HG03520 (cell line): ENCODE results near the gene ITGB5.
"Not testable (repeated sequence)": the region's sequence is repeated elsewhere in the genome, so short reads cannot be mapped to it uniquely, and the experiment has no call there.

ENCODE experiments used
- ATAC-seq: cut with Tn5 transposase; IDR thresholded peaks from one replicate; pipeline ENCODE4 v1.9.1; 2021; ENCODE audit warnings: mild to moderate bottlenecking, moderate library complexity; ENCODE audit not compliant: unreplicated experiment

Gene ITGB5

DNA sequence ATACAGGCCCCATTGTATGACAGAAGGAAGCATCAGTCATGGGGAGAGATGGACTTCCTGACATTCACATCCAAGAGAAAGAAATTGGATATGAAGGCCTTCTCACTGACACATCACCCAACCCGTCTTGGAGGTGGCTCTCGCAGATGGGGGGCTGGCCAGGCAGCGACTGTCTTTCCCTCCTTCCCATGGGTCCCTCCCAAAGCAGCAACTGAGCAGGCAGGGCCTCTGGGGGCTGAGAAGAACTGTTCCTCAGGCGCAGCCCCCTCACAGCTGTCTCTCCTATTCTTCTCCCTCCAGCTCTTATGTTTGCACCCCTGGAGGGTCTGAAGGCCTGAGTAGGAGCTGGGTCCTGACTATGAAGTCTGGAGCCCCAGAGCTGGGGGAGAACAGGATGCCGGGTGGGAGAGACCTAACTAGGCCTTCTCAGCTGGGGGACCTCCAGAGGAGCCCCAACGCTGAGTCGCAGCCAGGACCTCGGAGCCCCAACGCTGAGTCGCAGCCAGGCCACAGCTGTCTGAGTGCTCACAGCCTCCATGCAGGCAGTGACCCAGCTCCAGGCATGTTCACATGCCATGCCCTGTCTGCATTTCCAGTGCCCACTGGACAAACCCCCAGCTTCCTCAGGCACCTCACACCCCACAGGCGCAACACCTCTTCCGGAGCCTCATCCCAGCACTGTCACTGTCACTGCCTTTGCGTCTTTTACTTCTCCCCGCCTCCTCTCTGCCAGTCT lies 127.3 kb downstream of the ITGB5 start:
- no peak for ATAC-seq

DNA sequence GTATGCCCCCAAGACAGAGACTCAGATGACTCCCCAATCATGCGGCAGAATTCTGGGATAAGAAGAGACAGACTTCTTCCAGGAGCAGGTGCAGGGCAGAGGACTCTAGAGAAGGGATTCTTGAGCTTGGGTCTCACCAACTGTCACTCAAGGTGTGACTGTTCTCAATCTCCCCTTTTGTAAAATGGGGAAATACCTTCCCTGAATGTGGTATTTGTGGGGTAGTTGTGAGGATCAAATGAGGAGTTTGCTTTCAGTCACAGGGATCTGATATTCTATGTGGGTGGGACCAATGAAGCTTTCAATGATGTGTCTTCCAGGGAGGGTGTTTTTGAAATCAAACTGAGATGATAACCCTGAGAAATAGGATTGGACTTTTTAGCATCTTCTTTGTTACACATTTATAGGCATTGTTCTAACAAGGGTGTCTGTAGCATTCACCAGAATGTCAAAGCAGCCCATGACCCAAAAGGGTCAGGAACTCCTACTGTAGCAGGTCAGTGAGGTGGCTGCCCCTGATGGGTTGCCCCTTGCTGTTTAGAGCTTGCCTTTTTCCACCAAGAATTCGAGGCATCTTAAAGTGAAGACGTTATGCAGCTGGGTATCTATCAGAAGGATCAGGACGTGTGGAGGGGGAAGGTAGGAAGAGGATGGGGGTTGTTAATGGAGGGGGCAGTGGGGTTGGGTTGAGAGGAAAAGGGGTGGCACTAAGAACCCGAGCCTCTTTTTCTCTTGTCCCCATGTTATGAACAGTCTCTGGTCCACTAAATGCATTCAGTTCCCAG lies 128.1 kb downstream of the ITGB5 start:
- no peak for ATAC-seq

DNA sequence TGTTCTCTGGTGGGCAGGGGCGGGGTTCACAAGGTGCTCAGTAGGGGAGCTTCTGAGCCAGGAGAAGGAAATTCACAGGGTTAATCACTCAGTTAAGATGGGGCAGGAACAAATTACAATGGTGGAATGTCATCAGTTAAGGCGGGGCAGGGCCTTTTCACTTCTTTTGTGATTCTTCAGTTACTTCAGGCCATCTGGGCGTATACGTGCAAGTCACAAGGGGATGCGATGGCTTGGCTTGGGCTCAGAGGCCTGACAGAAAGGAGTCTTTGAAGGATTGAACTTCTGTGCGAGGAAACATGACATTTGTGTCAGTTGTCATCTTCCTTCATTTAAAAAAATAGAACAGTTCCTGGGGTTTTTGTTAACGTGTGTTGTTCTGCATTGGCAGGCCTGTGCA lies 129.2 kb downstream of the ITGB5 start:
- ATAC-seq: not testable (repeated sequence)

DNA sequence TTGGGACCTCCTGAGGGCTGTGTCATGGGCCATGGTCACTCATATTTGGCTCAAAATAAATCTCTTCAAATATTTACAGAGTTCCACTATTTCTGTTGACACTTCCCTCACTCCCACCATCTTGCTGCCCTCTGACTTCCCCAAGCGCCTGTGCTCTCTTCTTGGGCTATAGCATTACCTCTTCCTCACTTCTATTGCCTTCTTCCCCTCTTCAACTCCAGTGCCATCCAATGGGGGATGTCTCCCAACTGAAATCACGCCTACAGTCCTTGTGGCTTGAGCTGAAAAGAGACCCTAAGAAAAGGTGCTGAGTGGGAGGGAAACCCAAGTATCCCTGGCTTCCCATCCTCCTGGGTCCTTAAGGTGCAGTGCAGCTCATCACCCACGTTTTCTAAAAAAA lies 135.1 kb downstream of the ITGB5 start:
- no peak for ATAC-seq

DNA sequence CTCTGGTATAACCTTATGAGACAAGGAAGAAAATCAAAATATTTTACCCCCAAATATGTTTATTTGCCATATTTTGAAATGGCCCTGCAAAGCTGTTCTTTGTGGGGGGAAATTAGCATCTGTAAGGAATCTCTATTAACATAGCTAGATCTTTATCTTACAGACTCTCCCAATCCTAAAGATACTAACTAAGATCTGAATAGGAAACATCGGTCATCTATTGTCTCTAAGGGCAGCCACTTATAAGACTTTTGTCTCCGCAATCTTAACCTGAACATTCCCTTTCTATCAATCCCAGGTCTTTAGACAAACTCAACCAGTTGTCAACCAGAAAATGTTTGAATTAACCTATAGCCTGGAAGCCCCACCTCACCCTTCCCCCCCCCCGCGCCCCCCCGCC lies 135.7 kb downstream of the ITGB5 start:
- no peak for ATAC-seq

DNA sequence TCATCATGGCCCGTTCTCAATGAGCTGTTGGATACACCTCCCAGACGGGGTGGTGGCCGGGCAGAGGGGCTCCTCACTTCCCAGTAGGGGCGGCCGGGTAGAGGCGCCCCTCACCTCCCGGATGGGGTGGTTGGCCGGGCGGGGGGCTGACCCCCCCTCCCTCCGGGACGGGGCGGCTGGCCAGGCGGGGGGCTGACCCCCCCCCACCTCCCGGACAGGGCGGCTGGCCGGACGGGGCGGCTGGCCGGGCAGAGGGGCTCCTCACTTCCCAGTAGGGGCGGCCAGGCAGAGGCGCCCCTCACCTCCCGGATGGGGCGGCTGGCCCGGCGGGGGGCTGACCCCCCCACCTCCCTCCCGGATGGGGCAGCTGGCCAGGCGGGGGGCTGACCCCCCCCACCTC lies 137.3 kb downstream of the ITGB5 start:
- not testable (repeated sequence) for ATAC-seq

DNA sequence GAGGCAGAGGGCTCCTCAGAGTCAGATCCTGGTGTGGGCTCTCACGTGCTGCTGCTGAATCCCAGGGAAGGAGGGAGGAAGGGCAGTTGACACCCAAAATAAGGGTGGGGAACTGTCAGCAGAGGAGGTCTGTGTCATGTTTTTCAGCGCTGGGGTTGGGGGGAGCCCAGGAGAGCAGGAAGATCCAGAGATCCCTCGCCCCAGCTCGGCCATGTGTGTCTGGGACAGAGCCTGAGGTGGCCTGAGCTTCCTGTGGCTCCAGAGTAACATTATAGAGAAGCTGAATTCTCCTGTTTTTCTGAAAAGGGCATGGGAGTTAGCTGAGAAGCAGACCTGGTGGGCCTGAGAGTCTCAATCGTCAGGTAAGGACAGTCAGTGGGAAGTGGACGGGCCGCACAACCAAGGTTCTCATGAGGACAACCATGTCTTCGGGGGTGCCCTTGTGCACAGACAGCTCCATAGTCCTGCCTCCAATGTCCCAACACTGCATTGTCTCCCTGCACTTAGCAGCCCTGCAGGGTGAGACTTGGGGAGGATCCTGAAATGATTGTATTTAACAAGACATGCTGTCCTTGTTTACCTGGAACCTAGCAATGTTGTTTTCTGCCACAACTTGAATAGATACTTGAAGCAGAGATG lies 138.5 kb downstream of the ITGB5 start:
- no peak for ATAC-seq

DNA sequence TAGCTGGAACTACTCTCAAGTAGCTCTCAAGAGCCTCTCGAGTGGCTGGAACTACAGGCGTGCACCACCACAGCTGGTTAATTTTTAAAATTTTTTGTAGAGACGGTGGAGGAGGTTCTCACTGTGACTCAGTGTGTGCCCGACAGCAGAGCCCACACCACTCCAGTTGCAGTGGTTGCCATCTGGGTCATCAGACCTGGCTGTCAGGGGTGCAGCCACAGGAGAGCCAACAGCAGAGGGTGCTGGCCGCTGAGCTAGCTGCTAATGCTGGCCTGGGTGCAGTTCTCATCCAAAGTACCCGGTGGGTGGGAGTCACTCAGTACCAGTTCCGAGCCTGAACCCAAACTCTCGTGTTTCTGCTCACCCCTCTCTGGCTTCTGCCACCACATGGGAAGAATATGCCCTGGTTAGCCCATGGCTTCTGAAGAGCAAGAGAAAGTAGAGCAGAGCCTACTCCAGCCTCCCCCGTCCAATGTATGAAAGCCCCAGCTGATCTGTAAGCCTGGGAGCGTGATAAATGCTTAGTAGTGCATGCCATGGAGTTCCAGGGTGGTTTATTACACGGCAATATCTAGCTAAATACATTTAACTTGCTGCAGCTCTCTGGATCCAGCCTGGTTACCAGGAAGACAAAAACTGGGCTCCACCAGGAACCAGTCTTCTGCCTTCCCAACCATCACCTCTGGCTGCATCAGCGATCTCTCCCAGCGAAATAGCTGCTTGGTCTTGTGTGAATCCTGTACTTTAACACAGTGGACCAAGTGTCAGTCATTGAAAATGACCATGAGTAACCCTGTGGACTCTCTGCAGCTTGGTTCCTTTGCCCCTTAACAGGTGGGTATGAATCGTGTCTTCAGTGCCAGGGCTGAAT lies 139.8 kb downstream of the ITGB5 start:
- ATAC-seq: no peak

DNA sequence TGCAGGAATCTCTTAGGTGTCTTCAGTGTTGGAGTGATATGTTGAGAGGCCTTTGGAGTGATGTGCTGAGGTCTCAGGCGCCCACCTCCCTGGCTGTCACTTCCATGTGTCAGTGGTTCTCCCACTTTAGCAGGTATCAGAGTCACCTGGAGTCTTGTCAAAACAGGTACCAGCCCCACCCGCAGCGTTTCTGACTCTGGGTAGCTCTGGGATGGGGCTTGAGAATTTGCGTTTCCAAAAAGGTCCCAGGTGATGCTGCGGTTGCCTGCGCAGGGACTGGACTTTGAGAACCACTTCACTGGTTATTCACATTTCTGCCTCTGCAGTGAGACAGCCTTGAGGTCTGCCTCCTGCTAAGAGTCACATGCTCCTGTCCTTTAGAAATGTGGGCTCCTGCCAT lies 141.4 kb downstream of the ITGB5 start:
- ATAC-seq: no peak

DNA sequence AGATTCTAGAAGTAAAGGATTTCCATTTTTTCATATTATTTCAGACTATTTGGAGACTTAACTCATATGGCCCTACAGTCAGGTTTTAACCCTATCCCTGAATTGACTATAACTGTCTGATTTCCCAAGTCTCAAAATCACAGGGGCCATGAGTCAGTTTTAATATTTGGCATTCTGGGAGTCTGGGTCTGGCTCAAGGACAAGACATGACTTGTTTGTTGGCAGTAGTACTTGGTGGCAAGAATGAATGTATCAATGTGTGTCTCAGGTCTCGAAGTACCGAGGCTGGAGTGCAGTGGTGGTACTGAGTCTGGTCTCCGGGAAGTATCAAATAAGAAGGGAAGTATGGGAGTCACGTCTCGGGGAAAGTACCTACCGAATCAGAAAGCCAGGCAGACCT lies 146.1 kb downstream of the ITGB5 start:
- no peak for ATAC-seq

DNA sequence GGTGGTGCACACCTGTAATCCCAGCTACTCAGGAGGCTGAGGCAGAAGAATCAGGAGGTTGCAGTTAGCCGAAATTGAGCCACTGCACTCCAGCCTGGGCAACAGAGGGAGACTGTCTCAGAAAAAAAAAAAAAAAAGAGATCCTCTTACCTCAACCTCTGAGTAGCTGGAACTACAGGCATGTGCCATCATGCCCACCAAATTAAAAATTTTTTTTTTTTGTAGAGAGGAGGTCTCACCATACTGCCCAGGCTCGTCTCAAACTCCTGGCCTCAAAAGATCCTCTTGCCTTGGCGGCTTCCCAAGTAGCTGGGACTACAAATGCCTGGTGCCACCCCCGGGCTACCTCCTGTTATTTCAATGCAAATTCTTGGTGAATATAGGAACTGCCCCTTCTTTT lies 155.4 kb downstream of the ITGB5 start:
- no peak for ATAC-seq

DNA sequence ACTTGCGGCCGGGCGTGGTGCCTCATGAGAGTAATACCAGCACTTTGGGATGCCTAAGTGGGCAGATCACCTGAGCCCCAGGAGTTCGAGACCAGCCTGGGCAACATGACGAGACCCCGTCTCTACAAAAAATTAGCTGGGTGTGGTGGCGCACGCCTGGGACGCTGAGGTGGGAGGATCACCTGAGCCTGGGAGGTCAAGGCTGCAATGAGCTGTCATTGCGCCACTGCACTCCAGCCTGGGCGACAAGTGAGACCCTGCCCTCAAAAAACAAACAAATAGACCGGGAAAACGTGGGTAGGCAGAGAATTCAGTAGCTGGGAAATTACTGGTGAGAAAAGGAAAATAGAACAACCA lies 156.2 kb downstream of the ITGB5 start:
- ATAC-seq: no peak

DNA sequence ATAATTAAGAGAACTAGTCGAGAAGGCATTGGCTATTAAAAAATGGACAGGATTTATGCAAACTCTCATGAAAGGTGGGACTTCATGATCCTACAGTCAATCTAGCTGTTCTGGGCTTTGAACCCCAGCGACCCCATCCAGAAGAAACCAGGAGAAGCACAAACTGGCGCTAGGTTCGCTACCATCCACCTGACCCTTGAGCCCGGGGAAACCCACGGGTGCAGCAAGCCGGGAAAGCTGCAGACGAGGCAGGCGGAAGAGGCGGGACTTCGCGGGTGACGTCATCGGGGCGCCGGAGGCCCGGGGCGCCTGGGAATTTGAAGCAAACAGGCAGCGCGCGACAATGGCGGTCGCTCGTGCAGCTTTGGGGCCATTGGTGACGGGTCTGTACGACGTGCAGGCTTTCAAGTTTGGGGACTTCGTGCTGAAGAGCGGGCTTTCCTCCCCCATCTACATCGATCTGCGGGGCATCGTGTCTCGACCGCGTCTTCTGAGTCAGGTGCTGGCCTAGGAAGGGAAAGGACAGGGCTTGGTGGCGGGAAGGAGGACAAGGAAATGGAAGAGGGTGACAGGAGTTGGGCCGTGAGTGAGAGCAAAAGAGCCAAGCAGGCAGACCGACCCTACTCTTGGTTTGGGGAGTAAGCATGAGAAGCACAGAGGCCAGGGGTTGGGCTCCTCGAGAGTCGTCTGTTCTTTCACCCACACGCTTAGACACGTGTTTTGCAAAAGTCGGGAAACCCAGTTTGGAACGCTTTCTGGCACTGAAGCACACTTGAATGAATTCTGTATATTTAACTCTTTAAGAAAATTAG lies 156.8 kb downstream of the ITGB5 start, which contains the start of gene UMPS:
Gene UMPS, plus strand, starts transcription at position 324 of the 812 bp plus-strand sequence. Its CDS starts 20 bp downstream, at position 344.
- peak; percentile 86 for ATAC-seq

DNA sequence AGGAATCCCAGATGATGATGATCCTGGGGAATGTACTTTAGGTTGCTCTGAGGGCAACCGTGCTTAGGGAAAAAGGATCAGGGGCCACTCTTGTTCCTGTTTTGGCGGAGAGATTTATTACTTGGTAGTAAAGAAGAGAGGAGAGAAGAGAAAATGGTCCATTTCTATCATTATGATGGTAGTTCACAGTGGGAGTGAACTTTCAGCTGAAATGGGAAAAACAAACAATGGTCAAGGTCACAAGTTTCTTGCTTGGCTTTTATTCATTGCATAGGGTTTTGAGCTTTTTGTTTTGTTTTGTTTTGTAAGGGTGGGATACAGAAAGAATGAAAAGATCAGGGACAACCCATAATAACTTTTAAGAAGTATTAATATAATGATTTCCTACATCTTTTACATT lies 164.6 kb downstream of the ITGB5 start:
- ATAC-seq: no peak

DNA sequence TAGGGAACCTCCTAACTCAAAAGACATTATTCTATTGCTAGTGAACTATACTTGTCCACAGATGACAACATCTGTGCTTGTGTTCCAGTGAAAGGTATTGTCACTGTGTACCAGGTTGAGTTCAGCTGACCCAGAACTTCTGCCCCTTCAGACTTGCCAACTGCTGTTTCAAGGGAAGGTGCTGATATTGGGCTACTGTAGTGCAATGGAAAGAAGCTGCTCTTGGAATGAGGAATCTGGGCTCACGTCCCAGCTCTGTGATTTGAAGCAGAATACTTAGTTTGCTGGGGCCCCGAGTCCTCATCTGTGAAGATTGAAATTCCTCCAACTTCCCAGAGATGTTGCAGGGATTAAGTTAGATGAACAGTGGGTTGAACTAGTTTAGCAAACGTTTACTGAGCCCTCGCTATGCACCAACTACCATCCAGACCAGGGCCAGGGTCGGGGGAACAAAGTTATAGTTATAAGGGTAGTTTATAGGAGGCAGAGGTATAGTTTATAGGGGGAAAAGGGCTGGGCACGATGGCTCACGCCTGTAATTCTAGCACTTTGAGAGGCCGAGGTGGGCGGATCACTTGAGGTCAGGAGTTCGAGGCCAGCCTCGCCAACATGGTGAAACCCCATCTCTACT lies 172.8 kb downstream of the ITGB5 start:
- no peak for ATAC-seq
